GM15510 (cell line): Measurements from ENCODE around the gene NAV2.

ENCODE experiments used
- POLR2A ChIP-seq: IDR thresholded peaks from 3 replicates; pipeline ENCODE4 v1.6.1; 2011; ENCODE audit warnings: borderline replicate concordance; ENCODE audit not compliant: insufficient read length; ENCODE audit errors: extremely low read depth

Gene NAV2

GRCh38 chr11:20085918-20086317, 373.3 kb downstream of the NAV2 start:
- TF ChIP-seq POLR2A = no peak

- no peak for TF ChIP-seq POLR2A
Observed at GRCh38 chr11:20087118-20087521, 374.5 kb downstream of the NAV2 start.

DNA sequence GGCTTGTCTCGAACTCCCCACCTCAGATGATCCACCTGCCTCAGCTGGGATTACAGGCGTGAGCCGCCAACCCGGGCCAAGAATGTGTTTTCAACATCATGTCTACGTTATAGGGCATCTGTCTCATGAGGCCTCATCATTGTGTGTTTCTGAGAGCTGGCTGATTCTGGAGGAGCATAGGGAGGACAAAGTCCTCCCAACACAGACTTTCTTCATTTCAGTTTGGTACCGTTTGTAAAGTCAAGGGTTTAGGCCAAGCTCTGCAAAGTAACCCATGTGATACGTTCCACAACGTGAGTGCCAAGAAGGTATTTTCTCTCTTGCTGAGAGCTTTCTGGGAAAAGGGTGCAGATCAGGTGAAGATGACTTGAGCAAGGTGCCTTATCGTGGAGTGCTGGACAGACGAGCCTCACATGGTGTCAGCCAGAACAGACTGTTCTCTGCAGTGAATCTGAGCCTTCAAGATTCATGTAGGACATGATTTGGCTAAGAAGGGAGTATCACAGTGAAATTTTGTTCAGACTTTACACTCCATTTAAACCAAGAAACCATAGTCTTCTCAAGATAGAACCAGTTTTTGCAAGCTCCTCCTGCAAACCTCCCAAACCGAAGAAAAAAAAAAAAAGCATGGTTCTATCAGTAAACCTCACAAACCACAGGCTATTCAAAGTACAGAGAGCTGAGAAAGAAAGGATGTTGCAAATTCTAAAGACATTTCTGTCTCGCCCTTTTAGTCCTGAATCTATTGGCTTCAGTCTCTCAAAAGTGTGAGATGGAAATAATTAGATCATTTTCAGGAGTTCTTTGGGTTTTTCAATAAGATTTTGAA, 376.0 kb downstream of the NAV2 start:
- TF ChIP-seq POLR2A = no peak

DNA sequence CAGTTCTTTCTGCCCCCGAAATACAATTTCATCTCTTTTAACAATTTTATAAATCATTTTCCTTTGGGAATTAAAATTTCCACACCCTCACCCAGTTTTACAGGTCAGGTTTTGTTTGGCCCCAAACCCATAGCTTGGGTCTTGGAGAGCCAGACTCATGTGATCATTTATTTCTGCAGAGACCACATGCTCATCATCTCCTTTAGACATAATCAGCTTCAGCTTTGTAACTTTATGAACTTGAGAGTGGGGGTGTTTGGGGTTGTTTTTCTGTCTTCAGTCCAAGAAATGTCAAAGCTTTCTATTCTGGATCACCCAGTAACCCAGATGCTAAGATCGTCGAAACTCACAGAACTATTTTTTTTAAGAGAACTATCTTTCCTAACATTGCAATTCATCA, 376.7 kb downstream of the NAV2 start:
- no peak for TF ChIP-seq POLR2A

DNA sequence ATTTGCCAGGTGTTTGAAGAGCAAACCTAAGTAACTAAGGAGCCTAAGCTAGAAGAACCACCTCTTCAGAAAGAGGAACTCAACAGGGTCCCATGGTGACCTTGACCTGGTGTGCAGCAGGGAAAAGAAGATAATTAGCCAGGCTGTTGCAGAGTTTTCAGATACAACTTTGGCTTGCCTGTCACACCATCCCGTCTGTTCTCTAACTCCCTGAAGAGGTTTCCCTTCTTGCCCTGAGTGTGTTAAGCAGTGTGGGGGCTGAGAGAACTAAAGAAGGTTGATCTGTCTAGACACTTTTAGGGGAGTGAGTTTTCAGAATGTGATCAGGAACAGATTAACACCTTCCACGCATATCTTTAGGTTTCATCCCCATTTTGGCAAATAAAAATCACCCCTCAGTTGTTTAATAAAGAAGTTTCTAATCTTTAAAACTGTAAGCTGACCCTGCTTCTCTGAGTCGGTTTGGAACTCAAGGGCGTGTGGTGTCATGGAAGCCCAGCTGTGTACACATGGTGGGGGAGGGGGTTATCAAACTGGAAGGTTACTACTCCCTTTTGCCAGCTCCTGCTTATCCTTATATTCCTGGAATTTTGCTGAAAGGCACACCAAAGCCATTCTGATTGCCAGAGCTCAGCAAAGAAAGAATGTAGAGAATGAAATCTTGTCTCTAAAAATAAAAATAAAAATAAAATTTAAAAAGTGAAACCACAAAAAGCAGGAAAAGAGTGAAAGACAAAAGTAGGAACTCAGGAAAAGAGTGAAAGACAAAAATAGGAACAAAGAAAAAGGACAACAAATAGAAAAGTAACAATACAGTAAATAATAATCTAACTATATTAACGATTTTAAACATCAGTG, 377.4 kb downstream of the NAV2 start:
- TF ChIP-seq POLR2A = no peak

DNA sequence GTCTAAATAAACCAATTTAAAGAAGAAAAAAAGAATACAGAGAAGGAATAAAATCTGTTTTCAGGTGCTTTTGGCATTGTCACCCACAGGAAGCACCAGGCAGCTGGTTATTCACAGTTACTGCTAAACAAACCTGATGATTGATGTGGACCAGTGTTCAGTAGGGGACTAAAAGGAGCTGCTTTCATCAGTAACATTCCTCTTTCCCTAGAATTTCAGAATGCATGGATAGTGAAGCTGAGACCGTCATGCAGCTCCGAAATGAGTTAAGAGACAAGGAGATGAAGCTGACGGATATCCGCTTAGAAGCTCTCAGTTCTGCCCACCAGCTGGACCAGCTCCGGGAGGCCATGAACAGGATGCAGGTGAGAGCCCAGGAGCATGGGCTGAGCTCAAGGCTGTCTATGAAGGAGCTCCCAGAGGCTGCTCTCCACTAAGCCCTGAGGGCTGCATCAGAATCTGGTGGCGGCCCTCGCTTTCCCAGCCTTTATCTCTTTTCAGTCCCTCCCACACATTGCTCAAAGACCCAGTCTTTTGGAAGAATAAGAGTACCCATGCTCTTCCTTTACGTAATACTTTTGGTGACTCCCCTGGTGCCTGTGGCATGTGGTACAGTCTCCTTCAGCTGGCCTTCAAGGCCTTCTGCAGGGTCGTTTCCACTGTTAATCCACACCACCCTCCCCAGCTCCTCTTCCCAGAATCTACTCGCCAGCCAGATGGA, 378.2 kb downstream of the NAV2 start:
- no peak for TF ChIP-seq POLR2A

DNA sequence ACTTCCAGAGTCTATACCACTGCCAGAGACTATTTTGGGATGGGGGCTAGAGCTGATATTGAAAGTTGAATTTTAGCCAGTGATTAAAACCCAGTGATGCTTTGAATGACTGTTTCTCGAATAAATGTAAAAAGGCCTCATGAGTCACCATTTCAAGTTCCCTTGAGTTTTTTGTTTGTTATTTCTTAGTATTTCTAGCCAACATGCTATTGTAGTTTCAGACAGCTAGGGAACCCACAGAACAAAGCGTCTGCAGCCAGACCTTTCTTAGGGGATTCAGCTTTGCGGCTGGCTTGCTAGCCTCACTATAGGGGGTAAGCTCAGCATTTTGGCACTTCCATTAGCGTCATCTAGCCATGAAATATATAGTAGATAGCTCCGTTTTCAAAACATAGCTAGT, 381.1 kb downstream of the NAV2 start:
- no peak for TF ChIP-seq POLR2A

- TF ChIP-seq POLR2A = no peak
Observed at GRCh38 chr11:20095189-20095588, 382.6 kb downstream of the NAV2 start.

GRCh38 chr11:20097319-20098221, 384.9 kb downstream of the NAV2 start:
- TF ChIP-seq POLR2A = no peak

DNA sequence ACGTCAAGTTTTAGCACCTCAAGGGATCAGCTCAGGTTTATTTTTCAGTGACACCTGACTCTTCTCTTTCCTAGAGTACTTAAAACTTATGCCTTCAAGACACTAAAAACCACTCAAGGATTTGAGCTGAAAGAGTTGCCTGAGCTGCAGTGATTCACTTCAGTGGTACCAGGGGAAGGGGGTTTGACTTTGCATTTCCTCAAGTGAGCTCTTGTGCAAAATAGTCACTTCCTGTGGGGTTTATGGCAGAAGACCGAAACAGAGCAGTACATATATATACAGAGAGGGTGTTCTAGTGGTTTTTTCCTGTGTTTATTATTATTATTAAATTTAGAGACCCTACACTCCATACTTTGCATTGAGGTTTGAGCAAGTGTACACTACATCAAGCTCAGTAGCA, 386.9 kb downstream of the NAV2 start:
- TF ChIP-seq POLR2A = no peak

DNA sequence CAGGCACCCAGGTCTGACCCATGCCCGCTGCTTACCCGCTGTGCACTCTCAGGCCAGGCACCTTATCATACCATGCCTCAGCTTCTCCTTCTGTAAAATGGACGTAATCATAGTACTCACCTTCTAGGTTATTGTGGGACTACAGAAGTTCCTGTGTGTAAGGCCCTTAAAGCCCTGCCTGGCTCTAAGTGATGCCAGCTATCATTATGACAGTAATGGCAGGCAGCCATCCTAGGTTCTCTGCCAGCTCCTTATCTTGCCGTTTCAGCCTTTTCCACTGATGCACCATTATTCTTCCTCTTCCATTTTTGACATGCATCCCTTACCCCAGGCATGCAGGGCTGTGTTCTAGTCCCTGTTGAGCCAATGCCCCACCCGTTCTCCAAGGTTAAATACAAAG, 389.8 kb downstream of the NAV2 start:
- no peak for TF ChIP-seq POLR2A

DNA sequence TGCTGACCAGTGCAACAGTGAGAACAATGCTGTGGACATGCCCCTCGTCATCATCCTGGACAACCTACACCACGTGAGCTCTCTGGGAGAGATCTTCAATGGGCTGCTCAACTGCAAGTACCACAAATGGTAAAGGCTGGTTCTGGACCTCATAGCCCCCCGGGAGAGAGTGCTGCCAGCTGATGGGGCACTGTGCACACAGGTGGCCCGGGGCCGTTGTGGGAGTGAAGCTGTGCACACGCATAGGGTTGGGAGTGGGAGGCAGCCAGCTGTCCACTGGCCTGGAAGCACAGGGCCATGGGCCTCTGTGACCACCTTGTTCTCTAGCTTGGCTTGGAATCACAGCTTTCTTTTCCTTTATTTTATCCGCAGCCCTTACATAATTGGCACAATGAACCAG, 390.6 kb downstream of the NAV2 start:
- TF ChIP-seq POLR2A = no peak

- no peak for TF ChIP-seq POLR2A
Observed at GRCh38 chr11:20105427-20105826, 392.8 kb downstream of the NAV2 start.
